ENCODE measurements around the gene GNA15.

GNA15 gene

DNA sequence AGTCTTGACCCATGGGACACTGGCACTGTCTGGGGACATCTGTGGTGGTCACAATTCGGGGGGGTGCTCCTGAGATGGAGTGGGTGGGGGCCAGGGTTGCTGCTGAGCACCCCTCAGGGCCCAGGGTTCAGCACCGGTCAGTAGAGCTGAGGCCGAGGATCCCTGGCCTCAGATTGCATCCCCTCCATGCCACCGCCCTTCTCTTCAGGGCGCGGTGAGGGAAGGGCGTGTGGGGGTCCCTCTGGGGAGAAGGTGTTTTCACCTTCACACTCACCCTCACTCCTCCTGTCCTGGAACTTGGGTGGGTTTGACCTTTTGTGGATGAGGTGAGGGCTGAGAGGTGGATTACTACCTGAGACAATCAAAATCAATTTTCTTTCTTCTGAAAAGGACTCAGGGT, 28.2 kb upstream of the GNA15 start:
- no peak for DNase-seq

GRCh38 chr19:3108775-3109174, 27.1 kb upstream of the GNA15 start:
- DNase-seq, result peak; percentile 79 to 81

DNA sequence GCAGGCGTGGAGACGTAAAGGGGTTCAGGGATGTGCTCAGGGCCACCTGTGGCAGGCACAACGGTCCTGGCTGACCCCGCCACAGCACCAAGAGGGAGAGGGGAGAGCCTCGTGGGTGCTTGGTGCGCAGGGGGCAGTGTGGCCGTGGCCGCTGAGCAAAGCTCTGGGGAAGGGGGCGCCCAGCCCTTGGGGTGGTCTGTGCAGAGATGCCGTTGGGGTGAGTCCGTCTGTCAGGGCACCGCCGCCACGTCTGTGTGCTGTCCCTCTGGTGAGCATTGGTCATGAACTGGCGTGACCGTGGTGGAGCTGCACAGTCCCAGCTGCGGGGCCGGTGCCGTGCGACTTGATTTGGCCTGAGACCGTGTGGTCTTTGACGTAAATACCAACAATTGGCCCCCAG, 26.3 kb upstream of the GNA15 start:
- DNase-seq, result no peak

DNA sequence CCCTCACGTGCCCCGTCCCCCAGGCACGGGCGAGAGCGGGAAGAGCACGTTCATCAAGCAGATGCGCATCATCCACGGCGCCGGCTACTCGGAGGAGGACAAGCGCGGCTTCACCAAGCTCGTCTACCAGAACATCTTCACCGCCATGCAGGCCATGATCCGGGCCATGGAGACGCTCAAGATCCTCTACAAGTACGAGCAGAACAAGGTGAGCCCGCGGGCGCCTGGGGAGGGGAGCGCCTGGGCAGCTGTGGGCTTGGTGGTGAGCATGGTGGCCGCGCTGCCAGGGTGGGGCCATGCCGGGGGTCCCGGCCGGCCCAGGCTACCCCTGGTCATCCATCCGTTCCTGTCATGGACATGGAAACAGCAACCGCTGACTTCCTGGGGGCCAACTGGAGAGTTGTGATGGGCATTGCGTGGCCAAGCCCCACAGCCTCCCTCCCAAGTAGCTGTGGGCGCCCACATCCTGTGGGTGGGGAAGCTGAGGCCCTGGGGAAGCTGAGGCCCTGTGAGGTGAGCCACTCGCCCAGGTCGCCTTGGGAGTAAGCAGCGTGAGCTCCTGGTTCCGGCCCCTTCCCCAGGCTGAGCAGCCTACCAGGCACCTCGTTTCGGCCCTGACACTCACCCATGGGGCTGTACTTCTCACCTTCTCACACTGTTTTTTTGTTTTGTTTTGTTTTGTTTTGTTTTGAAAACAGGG, 25.6 kb upstream of the GNA15 start:
- DNase-seq, result no peak

DNA sequence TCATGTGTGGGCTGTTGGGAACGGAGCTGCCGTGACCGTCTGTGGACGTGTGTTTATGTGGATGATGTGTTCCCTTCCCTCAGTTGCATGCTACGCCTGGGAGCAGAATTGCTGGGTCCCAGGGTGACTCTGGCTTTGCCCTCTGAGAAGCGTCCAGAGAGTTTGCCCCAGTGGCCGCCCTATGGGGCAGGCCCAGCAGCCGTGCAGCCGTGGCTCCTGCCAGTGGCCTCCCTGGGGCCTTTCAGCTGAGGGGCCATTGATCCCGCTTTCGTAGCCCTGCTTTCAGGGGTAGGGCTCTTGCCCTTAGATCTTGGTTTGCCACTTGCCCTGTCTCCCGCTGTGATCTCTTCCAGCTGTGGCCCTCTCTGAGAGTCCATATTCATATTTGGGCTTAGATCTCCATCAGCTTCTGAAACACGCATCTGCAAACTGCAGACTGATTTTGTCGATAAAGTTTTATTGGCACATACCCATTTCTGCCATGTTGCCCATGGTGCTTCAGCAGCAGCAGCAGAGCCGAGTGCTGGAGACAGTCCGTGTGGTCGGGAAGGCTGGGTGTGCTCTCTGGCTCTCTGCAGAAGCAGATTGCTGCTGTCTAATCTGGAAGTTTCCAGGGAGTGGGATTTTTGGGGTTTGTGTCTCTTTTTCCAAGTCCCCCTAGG, 24.1 kb upstream of the GNA15 start:
- DNase-seq, result no peak

DNA sequence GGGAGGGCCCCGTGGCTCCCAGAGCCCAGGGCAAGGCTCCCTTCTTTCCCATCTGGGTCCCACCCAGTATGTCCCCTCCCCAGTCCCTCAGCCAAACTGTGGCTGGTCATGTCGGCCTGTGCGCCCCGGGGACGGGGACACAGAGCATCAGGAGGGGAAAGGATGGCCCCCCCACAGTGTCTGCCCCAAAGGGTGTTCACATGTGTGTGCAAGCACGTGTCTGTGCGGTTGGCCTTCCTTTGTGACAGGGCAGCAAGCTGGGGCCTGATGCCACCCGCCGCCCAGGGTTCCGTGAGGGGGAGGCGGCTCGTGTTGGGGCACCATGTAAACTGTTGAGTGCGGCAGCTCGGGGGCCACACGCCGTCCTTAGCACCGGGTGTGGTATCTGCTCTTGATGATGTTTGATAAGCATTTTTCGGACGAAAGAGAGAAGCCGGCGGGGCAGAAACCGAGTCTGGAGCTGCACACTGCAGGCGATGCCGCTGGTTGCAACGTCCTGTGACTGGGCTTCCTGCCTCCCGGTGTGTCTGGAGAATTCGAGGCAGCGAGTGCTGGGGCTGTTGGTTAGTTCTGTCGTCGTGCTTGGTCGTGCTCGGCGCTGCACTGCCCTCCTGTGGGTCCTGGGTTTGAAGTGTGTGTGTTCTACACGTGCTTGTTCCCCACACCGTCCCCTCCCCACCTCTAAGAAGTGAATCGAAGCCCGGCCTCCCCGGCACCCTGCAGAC, 23.3 kb upstream of the GNA15 start:
- DNase-seq, result no peak

DNA sequence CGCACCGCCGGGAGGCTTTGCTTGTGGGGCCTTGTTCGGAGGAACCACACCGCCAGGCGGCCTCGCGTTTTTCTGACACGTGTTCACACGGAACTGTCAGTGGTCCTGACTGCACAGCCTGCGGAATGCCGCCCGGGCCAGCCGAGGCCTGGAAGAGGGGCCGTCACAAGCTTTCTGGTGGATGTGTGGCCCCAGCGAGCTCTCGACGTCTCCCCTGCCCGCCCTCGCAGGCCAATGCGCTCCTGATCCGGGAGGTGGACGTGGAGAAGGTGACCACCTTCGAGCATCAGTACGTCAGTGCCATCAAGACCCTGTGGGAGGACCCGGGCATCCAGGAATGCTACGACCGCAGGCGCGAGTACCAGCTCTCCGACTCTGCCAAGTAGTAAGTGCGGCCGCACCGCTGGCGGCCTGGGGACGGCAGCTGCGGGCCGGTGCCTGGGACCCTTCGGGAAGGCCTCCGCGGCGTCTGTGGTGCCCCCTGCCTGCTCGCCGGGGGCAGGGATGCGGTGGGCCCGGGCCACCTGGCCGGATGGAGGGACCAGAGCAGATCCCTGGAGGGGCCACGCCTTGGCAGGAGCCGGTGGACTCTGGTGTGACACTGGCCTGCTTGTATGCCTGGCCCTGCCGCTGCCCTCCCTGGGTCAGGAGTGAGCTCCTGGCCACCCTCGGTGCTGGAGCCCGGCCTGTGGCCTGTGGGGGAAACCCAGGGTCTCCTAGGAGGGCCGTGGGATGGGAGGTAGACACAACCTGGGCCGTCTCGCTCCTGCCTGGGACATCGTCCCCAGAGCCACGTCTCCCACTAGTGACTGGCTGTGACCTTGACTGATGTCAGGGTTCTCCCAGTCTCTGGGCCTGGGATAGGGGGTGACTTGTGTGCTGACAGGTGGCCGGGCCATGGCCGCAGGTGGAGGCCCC, 22.5 kb upstream of the GNA15 start:
- no peak for DNase-seq

- no peak for DNase-seq
Observed at GRCh38 chr19:3114018-3114726, 21.7 kb upstream of the GNA15 start.

DNA sequence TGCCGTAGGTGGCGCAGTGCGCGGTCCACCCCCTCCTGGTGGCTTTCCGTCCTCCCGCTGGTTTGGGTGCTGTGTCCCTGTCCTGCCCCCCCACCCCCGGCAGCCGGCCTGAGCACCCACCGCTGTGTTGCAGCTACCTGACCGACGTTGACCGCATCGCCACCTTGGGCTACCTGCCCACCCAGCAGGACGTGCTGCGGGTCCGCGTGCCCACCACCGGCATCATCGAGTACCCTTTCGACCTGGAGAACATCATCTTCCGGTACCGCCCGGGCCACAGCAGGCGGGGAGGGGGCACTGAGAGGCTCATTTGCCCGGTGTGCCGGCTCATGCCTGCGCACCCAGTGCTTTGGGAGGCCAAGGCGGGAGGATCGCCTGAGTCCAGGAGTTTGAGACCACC, 21.0 kb upstream of the GNA15 start:
- no peak for DNase-seq

DNA sequence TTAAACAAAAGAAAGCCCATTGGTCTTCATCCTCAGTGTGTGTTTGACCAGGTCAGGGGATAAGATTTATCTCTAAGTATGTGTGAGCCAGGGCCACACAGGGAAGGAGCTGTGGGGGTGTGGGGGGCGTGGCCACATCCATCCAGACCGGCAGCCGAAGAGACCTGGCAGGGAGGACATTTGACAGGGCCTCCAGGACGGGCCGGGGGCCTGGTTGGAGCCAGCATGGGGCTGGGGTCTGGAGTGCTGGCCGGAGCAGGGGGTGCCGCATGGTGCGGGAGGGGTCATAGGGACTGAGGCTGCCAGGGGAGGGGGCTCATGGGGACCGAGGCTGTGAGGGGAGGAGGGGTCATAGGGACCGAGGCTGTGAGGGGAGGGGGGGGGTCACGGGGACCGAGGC, 20.4 kb upstream of the GNA15 start:
- no peak for DNase-seq

- no peak for DNase-seq
Observed at GRCh38 chr19:3115916-3116602, 19.8 kb upstream of the GNA15 start.

- DNase-seq, result no peak
Observed at GRCh38 chr19:3116621-3117020, 19.2 kb upstream of the GNA15 start.

DNA sequence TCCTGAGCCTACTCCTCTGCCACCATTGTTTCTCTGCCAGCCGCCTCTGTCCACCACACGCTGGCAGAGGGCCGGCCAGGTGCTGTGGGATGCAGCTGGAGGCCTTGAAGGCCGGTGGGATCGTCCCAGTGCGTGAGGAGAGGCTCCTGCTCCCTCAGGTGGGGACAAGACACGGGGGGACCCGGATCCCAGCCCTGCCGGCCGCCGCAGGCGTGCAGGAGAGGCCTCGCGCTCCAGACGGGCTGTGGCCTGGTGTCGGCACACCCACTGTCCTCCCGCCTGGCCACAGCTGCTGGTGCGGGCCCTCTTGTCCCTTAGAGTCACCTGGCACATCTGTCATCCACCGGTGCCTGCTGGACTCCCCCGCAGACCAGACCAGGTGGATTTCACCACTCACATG, 18.1 kb upstream of the GNA15 start:
- no peak for DNase-seq

DNA sequence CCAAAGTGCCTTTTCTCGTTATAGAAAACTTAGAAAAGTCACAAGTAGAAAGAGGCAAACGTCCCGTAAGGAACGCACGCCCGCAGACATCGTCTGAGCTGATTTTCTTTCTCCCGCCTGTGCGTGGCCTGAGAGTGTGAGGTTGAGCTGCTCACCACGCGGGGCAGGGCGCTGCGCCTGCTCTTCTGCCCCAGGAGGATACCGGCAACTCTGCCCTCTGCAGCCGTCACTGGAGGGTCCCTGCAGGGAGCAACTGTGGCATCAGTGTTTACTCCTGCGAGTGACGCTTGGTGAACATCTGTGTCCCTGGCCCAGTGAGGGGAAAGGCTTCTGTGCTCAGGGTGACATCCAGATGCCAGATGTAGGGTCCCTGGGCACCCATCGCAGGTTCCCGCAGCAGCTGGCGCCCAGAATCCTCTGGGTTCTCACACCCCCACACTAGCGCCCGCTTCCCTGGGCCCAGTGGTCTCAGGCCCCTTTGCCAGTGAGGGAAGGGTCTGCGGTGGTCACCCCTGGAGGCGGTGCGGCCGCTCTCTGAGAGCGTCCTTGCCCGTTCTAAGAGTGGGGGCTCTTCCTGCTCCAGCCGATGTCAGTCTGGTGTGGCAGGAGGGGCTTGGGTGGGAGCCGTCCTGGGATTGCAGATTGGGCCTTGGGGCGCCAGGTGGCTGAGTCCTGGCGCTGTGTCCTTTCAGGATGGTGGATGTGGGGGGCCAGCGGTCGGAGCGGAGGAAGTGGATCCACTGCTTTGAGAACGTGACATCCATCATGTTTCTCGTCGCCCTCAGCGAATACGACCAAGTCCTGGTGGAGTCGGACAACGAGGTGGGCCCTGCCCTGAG, 17.4 kb upstream of the GNA15 start:
- no peak for DNase-seq

DNA sequence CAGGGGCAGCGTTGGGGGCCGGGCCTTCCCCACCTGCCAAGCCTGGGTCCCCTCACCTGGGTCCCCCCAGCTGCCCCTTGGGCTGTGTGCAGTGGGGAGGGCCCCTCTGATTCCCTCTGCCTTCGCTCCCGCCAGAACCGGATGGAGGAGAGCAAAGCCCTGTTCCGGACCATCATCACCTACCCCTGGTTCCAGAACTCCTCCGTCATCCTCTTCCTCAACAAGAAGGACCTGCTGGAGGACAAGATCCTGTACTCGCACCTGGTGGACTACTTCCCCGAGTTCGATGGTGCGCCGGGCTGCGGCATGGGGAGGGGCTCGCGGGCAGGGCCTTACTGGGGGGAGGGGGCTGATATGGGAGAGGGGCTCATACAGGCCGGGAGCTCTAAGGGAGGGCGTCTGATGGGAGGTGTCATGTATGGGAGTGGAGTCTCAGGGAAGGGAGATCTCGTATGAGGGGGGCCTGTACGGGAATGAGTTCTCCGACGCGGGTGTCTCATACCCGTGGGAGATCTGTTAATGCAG, 16.7 kb upstream of the GNA15 start:
- no peak for DNase-seq

GRCh38 chr19:3119693-3120380, 16.0 kb upstream of the GNA15 start:
- no peak for DNase-seq

GRCh38 chr19:3120611-3121276, 15.1 kb upstream of the GNA15 start:
- no peak for DNase-seq

- no peak for DNase-seq
Observed at GRCh38 chr19:3121396-3121795, 14.4 kb upstream of the GNA15 start.

- no peak for DNase-seq
Observed at GRCh38 chr19:3121821-3122511, 13.9 kb upstream of the GNA15 start.

All from stimulated activated CD4-positive, alpha-beta T cell treated with anti-CD3 and anti-CD28 coated beads, Interleukin-2, amount 100 ng/mL, for 24 hours (primary cell).